GM18520 (cell line): ENCODE data around the gene BNC2.
"Not testable (repeated sequence)": the region's sequence is repeated elsewhere in the genome, so short reads cannot be mapped to it uniquely, and the experiment has no call there.

Experiments used
- ATAC-seq: cut with Tn5 transposase; IDR thresholded peaks from one replicate; pipeline ENCODE4 v1.9.1; 2021; ENCODE audit not compliant: unreplicated experiment

Gene BNC2

GRCh38 chr9:16870596-16871335 lies at the start of gene BNC2:
Gene BNC2, minus strand, starts transcription at chr9:16870670. Its CDS starts 22 bp downstream, at chr9:16870648.
- ATAC-seq: no peak

- no peak for ATAC-seq
Observed at GRCh38 chr9:16918920-16919319, 48.5 kb upstream of the BNC2 start.

- ATAC-seq: no peak
Observed at GRCh38 chr9:16915126-16915831, 44.8 kb upstream of the BNC2 start.

- ATAC-seq: no peak
Observed at GRCh38 chr9:16912197-16912596, 41.7 kb upstream of the BNC2 start.

- ATAC-seq: not testable (repeated sequence)
Observed at GRCh38 chr9:16908206-16908605, 37.7 kb upstream of the BNC2 start.

GRCh38 chr9:16904655-16905054 lies 34.2 kb upstream of the BNC2 start:
- no peak for ATAC-seq

GRCh38 chr9:16901590-16901989 lies 31.1 kb upstream of the BNC2 start:
- ATAC-seq: no peak

- ATAC-seq: no peak
Observed at GRCh38 chr9:16899606-16900005, 29.1 kb upstream of the BNC2 start.

- ATAC-seq: no peak
Observed at GRCh38 chr9:16898464-16898863, 28.0 kb upstream of the BNC2 start.

- ATAC-seq: no peak
Observed at GRCh38 chr9:16888594-16888993, 18.1 kb upstream of the BNC2 start.

- ATAC-seq: no peak
Observed at GRCh38 chr9:16885931-16886330, 15.5 kb upstream of the BNC2 start.

GRCh38 chr9:16884952-16885513 lies 14.6 kb upstream of the BNC2 start:
- no peak for ATAC-seq

- ATAC-seq: no peak
Observed at GRCh38 chr9:16884373-16884772, 13.9 kb upstream of the BNC2 start.

GRCh38 chr9:16883586-16883985 lies 13.1 kb upstream of the BNC2 start:
- no peak for ATAC-seq

- not testable (repeated sequence) for ATAC-seq
Observed at GRCh38 chr9:16882440-16882839, 12.0 kb upstream of the BNC2 start.

- no peak for ATAC-seq
Observed at GRCh38 chr9:16879416-16879815, 8.9 kb upstream of the BNC2 start.

- ATAC-seq: no peak
Observed at GRCh38 chr9:16877256-16877655, 6.8 kb upstream of the BNC2 start.

GRCh38 chr9:16873126-16873802 lies 2.8 kb upstream of the BNC2 start:
- ATAC-seq: no peak

- ATAC-seq: no peak
Observed at GRCh38 chr9:16871336-16872151, 1.1 kb upstream of the BNC2 start.

GRCh38 chr9:16869882-16870595 lies 431 bp downstream of the BNC2 start:
- no peak for ATAC-seq
